ENCODE measurements around the gene ZNF35. TPM values are rescaled to one million over a fixed set of nuclear protein-coding genes. Genes with fewer than 3 reads are reported as not detected.

ZNF35 gene
- total and polyA plus RNA-seq, 2 donors (not counting 1 experiment from before 2014, with no cell fraction given), result 8.0 to 11.2 TPM

Other genes starting within 250 kb of the ZNF35 start
- gene ZNF445, start 171.1 kb upstream of the ZNF35 start, total RNA-seq, result 7.7 and 9.1 TPM in 2 replicates
- 4.0 and 4.5 TPM in 2 replicates for gene ZNF445, start 171.1 kb upstream of the ZNF35 start, polyA plus RNA-seq
- gene ZKSCAN7, start 93.5 kb upstream of the ZNF35 start, total RNA-seq, result 8.5 and 13.2 TPM in 2 replicates
- gene ZKSCAN7, start 93.5 kb upstream of the ZNF35 start, polyA plus RNA-seq, result 2.2 and 3.0 TPM in 2 replicates
- 3.3 and 4.0 TPM in 2 replicates for gene ZNF660, start 63.8 kb upstream of the ZNF35 start, total RNA-seq
- 0.44 and 0.92 TPM in 2 replicates for gene ZNF660, start 63.8 kb upstream of the ZNF35 start, polyA plus RNA-seq
- 20.3 and 20.8 TPM in 2 replicates for gene ZNF197, start 23.7 kb upstream of the ZNF35 start, total RNA-seq
- gene ZNF197, start 23.7 kb upstream of the ZNF35 start, polyA plus RNA-seq, result 8.1 and 9.3 TPM in 2 replicates
- 5.4 and 6.1 TPM in 2 replicates for gene ZNF502, start 63.9 kb downstream of the ZNF35 start, total RNA-seq
- 3.1 and 4.2 TPM in 2 replicates for gene ZNF502, start 63.9 kb downstream of the ZNF35 start, polyA plus RNA-seq
- gene ZNF501, start 80.9 kb downstream of the ZNF35 start, total RNA-seq, result 11.3 and 16.0 TPM in 2 replicates
- gene ZNF501, start 80.9 kb downstream of the ZNF35 start, polyA plus RNA-seq, result 3.2 and 3.7 TPM in 2 replicates
- 18.3 and 20.0 TPM in 2 replicates for gene KIAA1143, start 112.9 kb downstream of the ZNF35 start, total RNA-seq
- 16.0 and 18.9 TPM in 2 replicates for gene KIAA1143, start 112.9 kb downstream of the ZNF35 start, polyA plus RNA-seq
- gene KIF15, start 113.1 kb downstream of the ZNF35 start, total RNA-seq, result 2.1 and 3.8 TPM in 2 replicates
- 3.1 and 9.4 TPM in 2 replicates for gene KIF15, start 113.1 kb downstream of the ZNF35 start, polyA plus RNA-seq
- 17.2 and 25.3 TPM in 2 replicates for gene TMEM42, start 213.2 kb downstream of the ZNF35 start, total RNA-seq
- gene TMEM42, start 213.2 kb downstream of the ZNF35 start, polyA plus RNA-seq, result 20.2 and 23.4 TPM in 2 replicates
- not detected in 2 replicates for gene TGM4, start 225.9 kb downstream of the ZNF35 start, total RNA-seq
- gene TGM4, start 225.9 kb downstream of the ZNF35 start, polyA plus RNA-seq, result 0.02 TPM in 1 of 2 replicates, not detected in the other